Stomach (tissue), 4 donors: ENCODE results near the gene FAM13B.

Source experiments
- CTCF ChIP-seq, 7 experiments: fragments of 450-650 bp in 4 of 7; fragments of 200-600 bp in 3 of 7; sonication (generic) in 3 of 7; IDR thresholded peaks; one replicate each; pipeline ENCODE4 v1.5.1; 2016 to 2019; ENCODE audit warnings: antibody characterized with exemption in 7 of 7, control low read depth in 2 of 7, mild to moderate bottlenecking in 1 of 7
- POLR2A ChIP-seq, 4 donors: fragments of 450-650 bp; IDR thresholded peaks; one replicate each; pipeline ENCODE4 v1.6.1; 2016; ENCODE audit warnings: antibody characterized with exemption in 4 of 4, control low read depth in 2 of 4, mild to moderate bottlenecking in 1 of 4, moderate library complexity in 1 of 4

GRCh38 chr5:137888863-137889759 is 143.8 kb downstream of the FAM13B start, which contains the start of gene PKD2L2:
- TF ChIP-seq CTCF (IDR thresholded peaks at IDR 0.05): no peak
- no peak for TF ChIP-seq POLR2A (IDR thresholded peaks at IDR 0.05)
